ENCODE measurements around the gene FERMT1. TPM values are rescaled to one million over a fixed set of nuclear protein-coding genes. Genes with fewer than 3 reads are reported as not detected.

The FERMT1 gene
- total RNA-seq, 2 experiments from 2014 or later, result not detected

Other genes starting within 250 kb of the FERMT1 start
- gene CHGB, start 211.5 kb downstream of the FERMT1 start, total RNA-seq, result not detected
- 10 to 100 TPM; 15.1 to 17.8 TPM for gene TRMT6, start 172.5 kb downstream of the FERMT1 start, total RNA-seq
- 10 to 100 TPM; 32.1 to 32.4 TPM for gene MCM8, start 172.4 kb downstream of the FERMT1 start, total RNA-seq
- gene CRLS1, start 116.9 kb downstream of the FERMT1 start, total RNA-seq, result 10 to 100 TPM; 30.0 to 30.3 TPM
- gene LRRN4, start 69.0 kb downstream of the FERMT1 start, total RNA-seq, result not detected

All from activated CD4-positive, alpha-beta T cell treated with anti-CD3 and anti-CD28 coated beads, Interleukin-2, amount 10 ng/mL, durations not matched to agents 7 days and 5 days (primary cell).